Measurements from ENCODE around the gene ASCC1.

ASCC1 gene

GRCh38 chr10:72085864-72086465 lies 130.1 kb downstream of the ASCC1 start:
- no peak for DNase-seq (ENCODE audit: extremely low read depth, insufficient read length)

DNA sequence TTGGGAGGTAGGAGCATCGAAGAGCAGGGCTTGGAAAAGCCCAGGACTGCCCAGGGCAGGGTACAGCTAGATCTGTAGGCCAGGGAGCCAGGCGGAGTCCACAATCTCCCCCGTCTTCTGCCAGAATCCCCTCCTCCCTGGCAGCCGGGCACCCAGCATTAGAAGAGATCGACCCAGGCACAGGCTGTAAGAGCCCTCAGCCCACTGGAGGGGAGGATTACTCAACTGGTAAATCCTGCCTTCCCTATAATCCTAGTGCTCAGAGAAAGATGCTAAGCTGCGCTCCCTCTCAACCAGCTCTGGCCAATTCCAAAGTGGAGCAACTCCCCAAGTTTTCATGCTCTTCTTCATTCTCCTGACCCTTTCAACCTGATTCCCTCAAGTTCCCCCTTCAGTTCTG lies 130.9 kb downstream of the ASCC1 start:
- no peak overlapping the region for H3K4me3 ChIP-seq (replicated peaks; ENCODE audit: low read depth, low read length)
- TF ChIP-seq, protein P1, sequence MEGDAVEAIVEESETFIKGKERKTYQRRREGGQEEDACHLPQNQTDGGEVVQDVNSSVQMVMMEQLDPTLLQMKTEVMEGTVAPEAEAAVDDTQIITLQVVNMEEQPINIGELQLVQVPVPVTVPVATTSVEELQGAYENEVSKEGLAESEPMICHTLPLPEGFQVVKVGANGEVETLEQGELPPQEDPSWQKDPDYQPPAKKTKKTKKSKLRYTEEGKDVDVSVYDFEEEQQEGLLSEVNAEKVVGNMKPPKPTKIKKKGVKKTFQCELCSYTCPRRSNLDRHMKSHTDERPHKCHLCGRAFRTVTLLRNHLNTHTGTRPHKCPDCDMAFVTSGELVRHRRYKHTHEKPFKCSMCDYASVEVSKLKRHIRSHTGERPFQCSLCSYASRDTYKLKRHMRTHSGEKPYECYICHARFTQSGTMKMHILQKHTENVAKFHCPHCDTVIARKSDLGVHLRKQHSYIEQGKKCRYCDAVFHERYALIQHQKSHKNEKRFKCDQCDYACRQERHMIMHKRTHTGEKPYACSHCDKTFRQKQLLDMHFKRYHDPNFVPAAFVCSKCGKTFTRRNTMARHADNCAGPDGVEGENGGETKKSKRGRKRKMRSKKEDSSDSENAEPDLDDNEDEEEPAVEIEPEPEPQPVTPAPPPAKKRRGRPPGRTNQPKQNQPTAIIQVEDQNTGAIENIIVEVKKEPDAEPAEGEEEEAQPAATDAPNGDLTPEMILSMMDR (IDR thresholded peaks at IDR 0.05; ENCODE audit: insufficient read depth, low read length, poor library complexity, severe bottlenecking) = no peak
- no peak for DNase-seq (ENCODE audit: extremely low read depth, insufficient read length)

More at GRCh38 chr10:72085864-72086465, 130.1 kb downstream of the ASCC1 start:
- Histone ChIP-seq H3K36me3 (ENCODE audit: control insufficient read depth, insufficient read depth, low read length) (no peaks in the 10 kb centered on the region), H3K27me3 (replicated peaks; ENCODE audit: control insufficient read depth, insufficient read depth, low read length) (peaks cover 2% of the 10 kb centered on the region; the same call in 1 of the 2 replicates), H3K4me3 (replicated peaks; ENCODE audit: low read depth, low read length) (no peak overlapping the region)
- TF ChIP-seq, protein P1 (IDR thresholded peaks at IDR 0.05; ENCODE audit: insufficient read depth, low read length, poor library complexity, severe bottlenecking) = no peak

DNA sequence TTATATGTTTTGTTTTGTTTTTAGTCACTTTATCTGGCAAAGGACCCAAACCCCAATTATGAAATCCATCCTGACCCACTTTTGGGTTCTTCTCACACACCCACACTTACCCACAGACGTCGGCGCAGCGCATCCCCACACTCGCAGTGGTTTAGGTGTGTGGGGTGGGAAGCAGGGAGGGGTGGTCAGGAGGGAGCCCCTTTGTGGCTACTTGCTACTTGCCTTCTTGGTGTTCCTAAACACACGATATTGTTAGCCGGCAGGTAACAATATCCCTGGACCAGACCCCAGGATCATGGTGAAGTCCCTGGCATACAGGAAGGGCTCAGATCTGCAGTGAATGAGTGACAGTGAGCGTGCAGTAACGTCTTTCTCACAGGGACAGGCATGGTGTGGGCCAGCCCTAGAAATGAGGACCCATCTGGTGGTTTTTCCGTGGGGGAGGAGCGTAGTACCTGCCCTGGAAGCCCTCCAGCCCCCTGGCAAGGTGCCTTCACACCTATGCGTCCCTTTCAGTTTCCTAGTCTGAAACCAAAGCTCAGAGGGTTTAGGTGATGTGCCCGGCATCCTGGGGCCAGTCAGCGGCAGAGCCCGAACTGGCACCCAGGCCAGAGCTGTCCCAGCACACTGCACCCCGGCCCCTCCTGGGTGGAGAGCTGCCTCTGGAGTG lies 132.2 kb downstream of the ASCC1 start:
- DNase-seq (ENCODE audit: extremely low read depth, insufficient read length) = no peak
- H3K27me3 ChIP-seq (replicated peaks; ENCODE audit: control insufficient read depth, insufficient read depth, low read length) = peaks cover 2% of the 10 kb centered on the region; the same call in 1 of the 2 replicates
- no peaks in the 10 kb centered on the region for H3K36me3 ChIP-seq (ENCODE audit: control insufficient read depth, insufficient read depth, low read length)
- TF ChIP-seq, protein P1 (IDR thresholded peaks at IDR 0.05; ENCODE audit: insufficient read depth, low read length, poor library complexity, severe bottlenecking) = no peak
- no peak overlapping the region for H3K4me3 ChIP-seq (replicated peaks; ENCODE audit: low read depth, low read length)

More for the DNA sequence above, 130.9 kb downstream of the ASCC1 start:
- peaks cover 2% of the 10 kb centered on the region; the same call in 1 of the 2 replicates for H3K27me3 ChIP-seq (replicated peaks; ENCODE audit: control insufficient read depth, insufficient read depth, low read length)
- no peaks in the 10 kb centered on the region for H3K36me3 ChIP-seq (ENCODE audit: control insufficient read depth, insufficient read depth, low read length)

GRCh38 chr10:72082856-72083789 lies 133.0 kb downstream of the ASCC1 start:
- DNase-seq (ENCODE audit: extremely low read depth, insufficient read length) = no peak
- H3K27me3 ChIP-seq (replicated peaks; ENCODE audit: control insufficient read depth, insufficient read depth, low read length) = no peaks in the 10 kb centered on the region; the same call in 1 of the 2 replicates
- H3K36me3 ChIP-seq (ENCODE audit: control insufficient read depth, insufficient read depth, low read length) = no peaks in the 10 kb centered on the region
- TF ChIP-seq, protein P1 (IDR thresholded peaks at IDR 0.05; ENCODE audit: insufficient read depth, low read length, poor library complexity, severe bottlenecking) = no peak
- H3K4me3 ChIP-seq (replicated peaks; ENCODE audit: low read depth, low read length) = no peak overlapping the region

DNA sequence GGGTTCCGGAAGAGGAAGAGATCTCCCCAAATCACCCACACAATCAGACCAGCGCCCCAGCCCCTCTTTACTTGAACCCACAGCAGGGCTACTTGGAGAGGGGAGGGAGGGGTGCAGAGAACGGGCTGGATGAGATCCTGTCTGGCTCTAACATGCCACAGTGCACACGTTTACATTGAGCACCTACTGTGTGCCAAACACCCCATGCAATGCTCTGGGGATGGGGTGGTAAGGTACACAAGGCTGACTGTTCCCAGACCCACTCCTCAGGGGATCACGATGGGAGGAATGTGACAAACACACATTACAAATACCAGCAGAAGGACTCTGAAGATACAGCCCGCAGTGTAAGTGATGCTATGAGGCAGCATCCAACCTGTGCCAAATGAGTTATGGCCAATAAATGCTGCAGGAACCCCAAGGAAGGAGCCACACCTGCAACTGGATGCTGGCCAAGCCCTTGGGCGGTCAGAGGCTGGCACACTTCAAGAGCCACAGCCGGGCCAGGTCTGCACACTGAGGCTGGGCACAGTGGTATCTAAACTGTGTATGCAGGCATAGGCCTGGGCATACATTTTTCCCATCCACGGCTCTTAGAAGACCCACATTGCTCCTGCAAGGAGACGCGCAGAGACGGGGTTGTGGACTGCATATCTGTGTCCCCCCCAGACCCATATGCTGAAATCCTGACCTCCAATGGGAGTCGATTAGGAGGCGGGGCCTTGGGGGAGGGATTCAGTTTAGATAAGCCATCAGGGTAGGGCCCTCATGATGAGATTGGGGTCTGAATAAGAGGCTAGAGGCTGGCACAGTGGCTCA lies 134.1 kb downstream of the ASCC1 start:
- TF ChIP-seq, protein P1 (IDR thresholded peaks at IDR 0.05; ENCODE audit: insufficient read depth, low read length, poor library complexity, severe bottlenecking) = no peak
- no peak overlapping the region for H3K4me3 ChIP-seq (replicated peaks; ENCODE audit: low read depth, low read length)
- DNase-seq (ENCODE audit: extremely low read depth, insufficient read length) = no peak
- H3K36me3 ChIP-seq (ENCODE audit: control insufficient read depth, insufficient read depth, low read length) = no peaks in the 10 kb centered on the region
- H3K27me3 ChIP-seq (replicated peaks; ENCODE audit: control insufficient read depth, insufficient read depth, low read length) = no peaks in the 10 kb centered on the region
